IPS DF 6.9 (cell line): Measurements from ENCODE around the gene ERC2.

Experiments used
- DNase-seq: peaks from one replicate; pipeline ENCODE4 v3.0.0-alpha.2; 2013; ENCODE audit warnings: low read depth, low spot score
- H3K27ac ChIP-seq: one replicate; pipeline ENCODE4 v1.5.1; 2013; ENCODE audit warnings: low read length, control low read depth
- H3K27me3 ChIP-seq: 2 replicates; pipeline ENCODE4 v1.6.1; 2013; ENCODE audit warnings: mild to moderate bottlenecking, low read length; ENCODE audit not compliant: control insufficient read depth, insufficient read depth
- H3K36me3 ChIP-seq: 2 replicates; pipeline ENCODE4 v1.6.1; 2013; ENCODE audit warnings: low read length; ENCODE audit not compliant: control insufficient read depth, insufficient read depth
- H3K4me1 ChIP-seq: 2 replicates; pipeline ENCODE4 v1.6.1; 2013; ENCODE audit warnings: low read length; ENCODE audit not compliant: control insufficient read depth, insufficient read depth
- H3K4me3 ChIP-seq: 2 replicates; pipeline ENCODE4 v1.5.1; 2013; ENCODE audit warnings: mild to moderate bottlenecking, low read length
- H3K9me3 ChIP-seq: 2 replicates; pipeline ENCODE4 v1.6.1; 2013; ENCODE audit warnings: low read length, inconsistent platforms; ENCODE audit not compliant: control insufficient read depth, insufficient read depth
- WGBS: extraction: QIAGEN DNeasy Blood & Tissue Kit; methylation state at CpG from one replicate; pipeline ENCODE4 v1.1.7; 2013; ENCODE audit warnings: mixed read lengths, missing lambda C conversion rate; ENCODE audit not compliant: insufficient read length, insufficient coverage; 5-methylcytosine and 5-hydroxymethylcytosine counted together

ERC2 gene

GRCh38 chr3:55675478-55675877 lies 792.8 kb downstream of the ERC2 start:
- no peaks in the 10 kb centered on the region for H3K36me3 ChIP-seq
- no peak overlapping the region for H3K27ac ChIP-seq
- no peak overlapping the region for H3K4me3 ChIP-seq
- H3K27me3 ChIP-seq: no peaks in the 10 kb centered on the region
- no peak for DNase-seq
- no peaks in the 10 kb centered on the region for H3K4me1 ChIP-seq
- no CpG with 5 or more reads among the region's 3 CpGs for WGBS
- H3K9me3 ChIP-seq: no peaks in the 10 kb centered on the region

GRCh38 chr3:55673764-55674163 lies 794.5 kb downstream of the ERC2 start:
- Histone ChIP-seq H3K27ac (no peak overlapping the region), H3K4me3 (no peak overlapping the region), H3K4me1 (no peaks in the 10 kb centered on the region), H3K36me3 (no peaks in the 10 kb centered on the region), H3K27me3 (no peaks in the 10 kb centered on the region), H3K9me3 (no peaks in the 10 kb centered on the region)
- DNase-seq: no peak
- WGBS: no CpG with 5 or more reads among the region's 6 CpGs

GRCh38 chr3:55669133-55669532 lies 799.1 kb downstream of the ERC2 start:
- Histone ChIP-seq H3K9me3 (no peaks in the 10 kb centered on the region), H3K4me3 (no peak overlapping the region), H3K4me1 (no peaks in the 10 kb centered on the region), H3K27ac (no peak overlapping the region), H3K36me3 (no peaks in the 10 kb centered on the region), H3K27me3 (no peaks in the 10 kb centered on the region)
- no CpG with 5 or more reads among the region's 2 CpGs for WGBS
- DNase-seq: no peak

- H3K4me3 ChIP-seq: no peak overlapping the region
- H3K4me1 ChIP-seq: peaks cover 1% of the 10 kb centered on the region; the same call in 1 of the 2 replicates
- no peak for DNase-seq
- H3K9me3 ChIP-seq: no peaks in the 10 kb centered on the region
- H3K36me3 ChIP-seq: no peaks in the 10 kb centered on the region
- H3K27me3 ChIP-seq: no peaks in the 10 kb centered on the region
- no CpG with 5 or more reads among the region's 4 CpGs for WGBS
- H3K27ac ChIP-seq: no peak overlapping the region
Observed at GRCh38 chr3:55668359-55668758, 799.9 kb downstream of the ERC2 start.

GRCh38 chr3:55664387-55664786 lies 803.9 kb downstream of the ERC2 start:
- Histone ChIP-seq H3K27me3 (no peaks in the 10 kb centered on the region), H3K4me3 (no peak overlapping the region), H3K27ac (no peak overlapping the region), H3K36me3 (no peaks in the 10 kb centered on the region), H3K9me3 (no peaks in the 10 kb centered on the region), H3K4me1 (peaks cover 3% of the 10 kb centered on the region; the same call in 1 of the 2 replicates)
- no CpG with 5 or more reads among the region's 14 CpGs for WGBS
- DNase-seq: no peak

- Histone ChIP-seq H3K27me3 (no peaks in the 10 kb centered on the region), H3K4me3 (no peak overlapping the region), H3K9me3 (no peaks in the 10 kb centered on the region), H3K36me3 (no peaks in the 10 kb centered on the region), H3K4me1 (peaks cover 6% of the 10 kb centered on the region), H3K27ac (no peak overlapping the region)
- WGBS: no CpG with 5 or more reads among the region's 2 CpGs
- DNase-seq: no peak
Observed at GRCh38 chr3:55662683-55663082, 805.6 kb downstream of the ERC2 start.

GRCh38 chr3:55661571-55661970 lies 806.7 kb downstream of the ERC2 start:
- Histone ChIP-seq H3K4me3 (no peak overlapping the region), H3K9me3 (no peaks in the 10 kb centered on the region), H3K27me3 (no peaks in the 10 kb centered on the region), H3K4me1 (peaks cover 6% of the 10 kb centered on the region), H3K36me3 (no peaks in the 10 kb centered on the region), H3K27ac (no peak overlapping the region)
- no peak for DNase-seq
- no CpG with 5 or more reads among the region's 4 CpGs for WGBS

- no peak overlapping the region for H3K4me3 ChIP-seq
- no peak overlapping the region for H3K27ac ChIP-seq
- H3K4me1 ChIP-seq: peaks cover 6% of the 10 kb centered on the region
- no peaks in the 10 kb centered on the region for H3K36me3 ChIP-seq
- H3K27me3 ChIP-seq: no peaks in the 10 kb centered on the region
- DNase-seq: no peak
- H3K9me3 ChIP-seq: no peaks in the 10 kb centered on the region
- no CpG with 5 or more reads among the region's 4 CpGs for WGBS
Observed at GRCh38 chr3:55661141-55661540, 807.1 kb downstream of the ERC2 start.

GRCh38 chr3:55660642-55661041 lies 807.6 kb downstream of the ERC2 start:
- H3K4me1 ChIP-seq: peaks cover 6% of the 10 kb centered on the region
- no CpG with 5 or more reads among the region's 2 CpGs for WGBS
- H3K4me3 ChIP-seq: no peak overlapping the region

GRCh38 chr3:55659701-55660100 lies 808.6 kb downstream of the ERC2 start:
- Histone ChIP-seq H3K27me3 (no peaks in the 10 kb centered on the region), H3K9me3 (no peaks in the 10 kb centered on the region), H3K36me3 (no peaks in the 10 kb centered on the region), H3K4me1 (peaks cover 6% of the 10 kb centered on the region), H3K27ac (no peak overlapping the region), H3K4me3 (no peak overlapping the region)
- WGBS: no CpG with 5 or more reads among the region's 5 CpGs
- no peak for DNase-seq

More at GRCh38 chr3:55660642-55661041, 807.6 kb downstream of the ERC2 start:
- Histone ChIP-seq H3K9me3 (no peaks in the 10 kb centered on the region), H3K27ac (no peak overlapping the region), H3K36me3 (no peaks in the 10 kb centered on the region), H3K27me3 (no peaks in the 10 kb centered on the region)
- no peak for DNase-seq

GRCh38 chr3:55658690-55659562 lies 809.3 kb downstream of the ERC2 start:
- Histone ChIP-seq H3K36me3 (no peaks in the 10 kb centered on the region), H3K9me3 (no peaks in the 10 kb centered on the region), H3K4me3 (no peak overlapping the region), H3K27me3 (no peaks in the 10 kb centered on the region), H3K4me1 (peaks cover 6% of the 10 kb centered on the region), H3K27ac (no peak overlapping the region)
- WGBS: no CpG with 5 or more reads among the region's 8 CpGs
- DNase-seq: no peak
